Mammary epithelial cell (primary cell): Measurements from ENCODE around the gene PRF1.

ENCODE experiments used
- CTCF ChIP-seq, 2 donors: IDR thresholded peaks in 1 of 2; conservative IDR thresholded peaks in 1 of 2; 2 replicates each; pipeline ENCODE4 v1.5.1; 2011 to 2012; ENCODE audit warnings: inconsistent platforms in 2 of 2, low read length in 2 of 2, mild to moderate bottlenecking in 2 of 2, control low read depth in 1 of 2, low read depth in 1 of 2; ENCODE audit not compliant: insufficient read depth in 1 of 2; ENCODE audit errors: extremely low read depth in 1 of 2
- EZH2 ChIP-seq: IDR thresholded peaks from 2 replicates; pipeline ENCODE4 v1.6.1; 2012; ENCODE audit warnings: low read length, inconsistent platforms, borderline replicate concordance

DNA sequence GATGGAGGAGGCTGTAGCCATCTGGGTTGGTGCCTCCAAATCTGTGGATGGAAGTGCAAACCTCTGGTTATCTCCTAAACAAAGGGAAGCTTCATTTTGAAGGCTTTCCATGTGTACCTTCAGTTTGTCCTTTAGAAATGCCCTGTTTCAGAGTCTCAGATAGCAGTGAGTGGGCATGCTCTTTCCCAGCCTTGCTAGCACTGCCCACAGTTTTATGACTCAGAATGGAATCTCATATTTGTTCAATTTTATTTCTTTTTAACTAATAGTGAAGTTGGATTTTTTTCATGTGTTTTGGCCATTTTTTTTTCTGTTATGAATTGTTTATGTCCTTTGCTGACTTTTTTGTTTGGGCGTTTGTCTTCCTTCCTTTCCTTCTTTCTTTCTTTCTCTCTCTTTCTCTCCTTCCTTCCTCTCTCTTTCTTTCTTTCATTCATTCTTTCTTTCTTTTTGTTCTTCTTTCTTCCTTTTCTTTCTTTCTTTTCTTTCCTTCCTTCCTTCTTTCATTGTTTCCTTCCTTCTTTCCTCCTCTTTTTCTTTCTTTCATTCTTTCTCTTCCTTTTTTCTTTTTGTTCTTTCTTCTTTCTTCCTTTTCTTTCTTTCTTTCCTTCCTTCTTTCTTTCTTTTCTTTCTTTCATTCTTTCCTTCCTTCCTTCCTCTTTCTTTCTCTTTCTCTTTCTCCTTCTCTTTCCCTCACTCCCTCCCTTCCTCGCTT lies 25.6 kb downstream of the PRF1 start:
- no peak for TF ChIP-seq CTCF (conservative IDR thresholded peaks at IDR 0.05 in 1 of 2, IDR thresholded peaks at IDR 0.05 in 1 of 2; ENCODE audit: extremely low read depth in 1 of 2, insufficient read depth in 1 of 2, low read depth in 1 of 2, low read length in 2 of 2)
- TF ChIP-seq EZH2: no peak
